ENCODE data around the gene NCKIPSD. TPM values are rescaled to one million over a fixed set of nuclear protein-coding genes. Genes with fewer than 3 reads are reported as not detected.

NCKIPSD gene
- total RNA-seq, 1 experiment from 2014 or later = 46.0 TPM

GRCh38 chr3:48664929-48665328, 20.8 kb downstream of the NCKIPSD start:
- Histone ChIP-seq H3K27me3 (ENCODE audit: insufficient read depth, low read length) (no peaks in the 10 kb centered on the region), H4K8ac (replicated peaks; ENCODE audit: insufficient read length, low read depth, low read length) (no peak overlapping the region), H3K4me2 (ENCODE audit: insufficient read depth, insufficient read length, low read length) (no peak overlapping the region), H3K79me1 (ENCODE audit: insufficient read depth, low read depth, low read length, poor library complexity, severe bottlenecking) (no peaks in the 10 kb centered on the region), H3K23me2 (ENCODE audit: insufficient read length, low read depth, low read length, poor library complexity, severe bottlenecking) (peaks cover 18% of the 10 kb centered on the region), H3K4ac (ENCODE audit: low read depth, low read length) (no peak overlapping the region), H3K14ac (ENCODE audit: insufficient read depth, low read length) (no peak overlapping the region), H3K56ac (ENCODE audit: insufficient read length, low read depth, low read length) (no peak overlapping the region), H2AFZ (ENCODE audit: low read length) (no peak overlapping the region), H2BK20ac (ENCODE audit: low read depth, low read length, poor library complexity, severe bottlenecking) (no peak overlapping the region), H4K91ac (ENCODE audit: insufficient read length, low read depth, low read length) (peak overlapping the region; percentile 10), H3K23ac (ENCODE audit: insufficient read length, low read depth, low read length) (no peak overlapping the region), H2BK12ac (ENCODE audit: insufficient read length, low read depth, low read length) (no peak overlapping the region), H2BK5ac (ENCODE audit: insufficient read length, low read length) (no peak overlapping the region), H3K9me3 (ENCODE audit: control insufficient read depth, low read depth, low read length) (no peaks in the 10 kb centered on the region), H2BK120ac (ENCODE audit: low read depth, low read length, poor library complexity, severe bottlenecking) (no peak overlapping the region), H3K9ac (ENCODE audit: extremely low read depth, insufficient read length, low read length) (no peak overlapping the region), H3K18ac (ENCODE audit: insufficient read length, low read depth, low read length) (no peak overlapping the region), H4K5ac (ENCODE audit: insufficient read length, low read depth, low read length) (no peak overlapping the region), H2BK15ac (ENCODE audit: low read depth, low read length) (no peak overlapping the region), H4K20me1 (ENCODE audit: control insufficient read depth, insufficient read depth, insufficient read length) (no peaks in the 10 kb centered on the region), H3K27ac (ENCODE audit: insufficient read length, low read depth, low read length) (no peak overlapping the region), H3K79me2 (ENCODE audit: insufficient read depth, low read length) (no peaks in the 10 kb centered on the region), H2AK5ac (ENCODE audit: insufficient read length, low read length) (peak overlapping the region; percentile 47), H3K4me1 (ENCODE audit: insufficient read depth, low read length) (no peaks in the 10 kb centered on the region), H3T11ph (ENCODE audit: low read length) (no peak overlapping the region)
- Mint-ChIP-seq H3K9me3 (peaks cover 0 to 2% of the 10 kb centered on the region in 2 experiments; a peak in 3 of 5 replicates), H3K4me3 (peak overlapping the region in 1 of 2 experiments; percentile 92; a peak in 2 of 5 replicates), H3K4me1 (peaks cover 16 to 17% of the 10 kb centered on the region in 2 experiments), H3K36me3 (ENCODE audit: insufficient read depth in 1 of 3, low read depth in 3 of 3) (peaks cover 14 to 43% (median 31%) of the 10 kb centered on the region in 3 experiments), H3K27me3 (ENCODE audit: low read depth) (peaks cover 2% of the 10 kb centered on the region; the same call in 1 of the 2 replicates), H3K27ac (peak overlapping the region; percentile 83 to 99 (median 97); a peak in 4 of 7 replicates)
- DNase-seq = no peak
- TF ChIP-seq CTCF (conservative IDR thresholded peaks at IDR 0.05) = no peak
- WGBS (ENCODE audit: extremely low coverage, insufficient read length, low lambda C conversion rate) = no CpG with 5 or more reads among the region's 4 CpGs

All from H9 (cell line).